ENCODE results near the gene LYST. TPM values are rescaled to one million over a fixed set of nuclear protein-coding genes. Genes with fewer than 3 reads are reported as not detected.

LYST gene
- total and polyA plus RNA-seq, 2 of the 8 experiments (the other 6 are each of a cell fraction or from before 2014, with no cell fraction given) = 0.29 to 0.58 TPM

GRCh38 chr1:235675152-235675890, 191.4 kb downstream of the LYST start (continued):
- no peak for TF ChIP-seq USF2 (IDR thresholded peaks at IDR 0.05; ENCODE audit: low read length)
- TF ChIP-seq CBX5 (IDR thresholded peaks at IDR 0.05; ENCODE audit: low read depth, low read length) = no peak
- TF ChIP-seq TEAD4 (IDR thresholded peaks at IDR 0.05; ENCODE audit: low read depth, low read length) = no peak
- TF ChIP-seq KDM5A (IDR thresholded peaks at IDR 0.05; ENCODE audit: low read length) = no peak
- TF ChIP-seq CTCF (IDR thresholded peaks at IDR 0.05; ENCODE audit: control extremely low read depth in 1 of 3, insufficient read depth in 1 of 3, low read depth in 1 of 3, low read length in 3 of 3) = no peak
- no peak for TF ChIP-seq SP2 (IDR thresholded peaks at IDR 0.05; ENCODE audit: low read length)
- peak; percentile 49 to 65 for TF ChIP-seq POLR2A (IDR thresholded peaks at IDR 0.05; ENCODE audit: control extremely low read depth in 1 of 2, low read depth in 2 of 2, low read length in 2 of 2)
- TF ChIP-seq RFX5 (IDR thresholded peaks at IDR 0.05; ENCODE audit: borderline replicate concordance, low read depth, low read length) = peak; percentile 52; the same call in 1 of the 2 replicates
- no peak for TF ChIP-seq KDM4A (IDR thresholded peaks at IDR 0.05; ENCODE audit: low read depth, low read length, severe bottlenecking)
- TF ChIP-seq BRCA1 (IDR thresholded peaks at IDR 0.05; ENCODE audit: low read depth, low read length) = no peak
- TF ChIP-seq NRF1 (IDR thresholded peaks at IDR 0.05; ENCODE audit: low read depth, low read length) = no peak
- TF ChIP-seq POLR2AphosphoS5 (IDR thresholded peaks at IDR 0.05; ENCODE audit: low read depth, low read length) = peak; percentile 46
- no peak for TF ChIP-seq BACH1 (IDR thresholded peaks at IDR 0.05; ENCODE audit: low read length)
- no peak for TF ChIP-seq TCF12 (IDR thresholded peaks at IDR 0.05; ENCODE audit: low read depth, low read length)
- TF ChIP-seq SP1 (IDR thresholded peaks at IDR 0.05; ENCODE audit: low read depth, low read length) = no peak
- no peak for TF ChIP-seq CHD1 (IDR thresholded peaks at IDR 0.05; ENCODE audit: low read depth, low read length)

Measured in H1 (cell line).